NB4 (cell line): Measurements from ENCODE around the gene UCK2.

Experiments used
- DNase-seq: peaks from one replicate; pipeline ENCODE4 v3.0.0; 2010; ENCODE audit warnings: low read depth
- H3K4me3 ChIP-seq: one replicate; pipeline ENCODE4 v1.5.1; 2011; ENCODE audit warnings: mild to moderate bottlenecking, low read depth, low read length, moderate library complexity
- CTCF ChIP-seq: IDR thresholded peaks from one replicate; pipeline ENCODE4 v1.5.1; 2012; ENCODE audit warnings: low read depth, low read length
- MAX ChIP-seq: IDR thresholded peaks from 2 replicates; pipeline ENCODE4 v1.6.1; 2011; ENCODE audit warnings: low read depth, low read length
- MYC ChIP-seq: IDR thresholded peaks from 2 replicates; pipeline ENCODE4 v1.6.1; 2011; ENCODE audit warnings: low read depth, low read length
- POLR2A ChIP-seq: IDR thresholded peaks from 2 replicates; pipeline ENCODE4 v1.6.1; 2011; ENCODE audit warnings: mild to moderate bottlenecking; ENCODE audit not compliant: insufficient read length; ENCODE audit errors: extremely low read depth

The UCK2 gene

GRCh38 chr1:165863346-165863745, 35.9 kb downstream of the UCK2 start:
- DNase-seq: no peak
- H3K4me3 ChIP-seq: no peak overlapping the region
- TF ChIP-seq MAX: no peak
- no peak for TF ChIP-seq CTCF
- TF ChIP-seq MYC: no peak
- TF ChIP-seq POLR2A: no peak

- TF ChIP-seq CTCF (no peak), MYC (no peak), POLR2A (no peak), MAX (no peak)
- H3K4me3 ChIP-seq: no peak overlapping the region
- no peak for DNase-seq
These were observed 38.4 kb downstream of the UCK2 start for GRCh38 chr1:165865633-165866340.

GRCh38 chr1:165869343-165869742, 41.9 kb downstream of the UCK2 start:
- TF ChIP-seq CTCF: no peak
- TF ChIP-seq MAX: no peak
- no peak for TF ChIP-seq MYC
- TF ChIP-seq POLR2A: no peak
- H3K4me3 ChIP-seq: no peak overlapping the region
- no peak for DNase-seq

GRCh38 chr1:165871311-165872067, 44.1 kb downstream of the UCK2 start:
- H3K4me3 ChIP-seq: no peak overlapping the region
- TF ChIP-seq MAX: peak; percentile 43; the same call in 1 of the 2 replicates
- TF ChIP-seq POLR2A: no peak
- TF ChIP-seq MYC: peak; percentile 75
- TF ChIP-seq CTCF: peak; percentile 74
- DNase-seq: peak; percentile 97

GRCh38 chr1:165873481-165873880, 46.1 kb downstream of the UCK2 start:
- no peak for DNase-seq
- TF ChIP-seq MAX (no peak), POLR2A (no peak), MYC (no peak), CTCF (no peak)
- H3K4me3 ChIP-seq: no peak overlapping the region
